ENCODE data around the gene ZKSCAN4.

The ZKSCAN4 gene

DNA sequence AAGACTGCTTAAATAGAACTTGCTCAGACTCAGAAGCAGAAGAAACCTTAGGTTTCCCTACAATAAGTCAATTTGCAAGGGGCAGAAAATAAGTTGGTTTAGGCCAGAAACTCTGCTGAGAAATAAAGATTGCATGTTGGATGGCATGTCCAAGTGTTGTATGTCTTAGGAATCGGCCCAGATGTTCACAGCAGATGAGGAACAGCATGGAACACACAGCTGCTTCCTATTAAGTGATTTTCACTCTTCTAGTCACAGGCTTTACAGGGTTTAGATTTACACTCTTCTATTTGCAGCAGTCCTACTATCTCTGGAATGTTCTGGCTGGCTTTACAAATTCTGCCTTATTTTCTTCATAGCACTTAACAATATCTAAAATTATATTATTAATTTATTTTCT, 3.2 kb downstream of the ZKSCAN4 start:
- no peak for DNase-seq (ENCODE audit: low read depth)

DNA sequence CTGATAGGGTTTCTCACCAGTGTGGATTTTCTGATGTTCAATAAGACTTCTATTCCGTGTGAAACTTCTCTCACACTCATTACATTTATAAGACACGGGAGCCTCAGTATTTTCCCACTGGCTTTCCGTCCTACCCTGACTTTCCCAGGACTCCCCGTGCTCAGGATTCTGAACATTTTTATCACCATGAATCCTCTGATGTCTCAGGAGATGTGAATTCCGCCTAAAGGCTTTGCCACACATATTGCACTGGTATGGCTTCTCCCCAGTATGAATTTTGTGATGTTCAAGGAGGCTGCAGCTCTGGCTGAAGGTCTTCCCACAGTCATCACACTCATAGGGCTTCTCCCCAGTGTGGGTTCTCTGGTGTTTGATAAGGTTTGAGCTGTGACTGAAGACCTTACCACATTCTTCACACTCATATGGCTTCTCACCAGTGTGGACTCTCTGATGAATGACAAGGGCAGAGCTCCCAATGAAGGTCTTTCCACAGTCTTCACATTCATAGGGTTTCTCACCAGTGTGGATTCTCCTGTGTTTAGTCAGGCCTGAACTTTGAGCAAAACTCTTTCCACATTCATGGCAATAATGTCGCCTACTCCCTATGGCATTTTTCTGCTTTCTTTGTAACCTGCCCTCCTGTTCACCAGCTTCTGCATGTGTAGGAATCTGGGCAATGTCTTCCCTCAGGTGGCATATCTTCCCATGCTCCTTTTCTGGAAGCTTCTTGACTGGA, 6.7 kb downstream of the ZKSCAN4 start:
- no peak for DNase-seq (ENCODE audit: low read depth)

DNA sequence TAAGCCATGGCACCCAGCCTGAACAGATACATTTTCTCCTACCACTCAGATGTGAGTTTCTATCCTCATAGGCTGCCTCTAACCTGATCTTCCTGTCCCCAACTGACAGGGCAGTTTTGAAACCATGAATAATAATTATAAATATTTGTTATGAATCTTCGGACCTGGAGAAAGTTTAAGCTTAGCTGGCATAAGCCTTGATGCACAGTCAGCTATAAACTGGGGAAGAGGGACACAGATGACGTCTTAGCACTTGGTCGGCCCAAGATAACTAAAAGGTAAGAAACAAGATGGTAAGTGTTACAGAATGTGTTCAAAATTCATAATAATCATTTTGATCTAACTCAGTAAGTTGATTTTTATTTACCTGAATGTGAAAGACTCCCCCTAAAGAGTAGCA, 8.1 kb downstream of the ZKSCAN4 start:
- DNase-seq (ENCODE audit: low read depth): no peak

DNA sequence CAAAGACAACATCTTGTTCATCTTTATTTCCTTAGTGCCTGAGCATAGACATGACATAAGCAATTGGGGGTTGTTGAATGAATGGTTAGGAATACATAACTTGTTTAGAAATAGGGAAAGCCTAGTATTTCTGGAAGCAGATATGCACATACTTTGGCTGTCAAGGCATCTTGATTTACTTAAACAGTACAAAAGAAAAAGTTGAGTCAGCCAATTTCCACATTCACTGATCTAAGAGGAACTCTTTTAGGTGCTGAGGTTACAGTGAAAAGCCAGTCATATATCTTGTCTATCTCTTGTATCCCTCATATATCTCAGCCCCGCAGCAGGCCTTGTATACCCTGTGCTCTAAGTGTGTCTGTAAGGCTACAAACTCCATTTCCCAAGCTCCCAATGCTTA, 11.6 kb downstream of the ZKSCAN4 start:
- no peak for DNase-seq (ENCODE audit: low read depth)

DNA sequence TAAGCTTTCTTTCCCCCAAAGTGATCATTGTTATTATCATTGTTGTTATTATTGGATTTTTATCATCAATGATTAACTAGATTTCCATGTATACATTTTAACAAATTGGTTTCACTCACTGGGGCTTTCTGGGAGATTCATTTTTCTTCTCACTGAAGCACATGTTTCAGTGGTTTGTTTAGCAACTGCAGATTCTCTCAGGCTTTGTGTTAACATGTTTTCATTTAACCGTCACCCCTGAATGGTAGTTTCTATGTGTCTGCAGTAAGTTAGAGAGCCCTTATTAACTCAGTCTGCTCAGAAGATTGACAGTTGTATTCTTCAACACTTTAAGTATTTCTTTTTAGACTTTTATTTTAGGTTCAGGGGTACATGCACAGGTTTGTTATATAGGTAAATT, 12.4 kb downstream of the ZKSCAN4 start:
- DNase-seq (ENCODE audit: low read depth): no peak

DNA sequence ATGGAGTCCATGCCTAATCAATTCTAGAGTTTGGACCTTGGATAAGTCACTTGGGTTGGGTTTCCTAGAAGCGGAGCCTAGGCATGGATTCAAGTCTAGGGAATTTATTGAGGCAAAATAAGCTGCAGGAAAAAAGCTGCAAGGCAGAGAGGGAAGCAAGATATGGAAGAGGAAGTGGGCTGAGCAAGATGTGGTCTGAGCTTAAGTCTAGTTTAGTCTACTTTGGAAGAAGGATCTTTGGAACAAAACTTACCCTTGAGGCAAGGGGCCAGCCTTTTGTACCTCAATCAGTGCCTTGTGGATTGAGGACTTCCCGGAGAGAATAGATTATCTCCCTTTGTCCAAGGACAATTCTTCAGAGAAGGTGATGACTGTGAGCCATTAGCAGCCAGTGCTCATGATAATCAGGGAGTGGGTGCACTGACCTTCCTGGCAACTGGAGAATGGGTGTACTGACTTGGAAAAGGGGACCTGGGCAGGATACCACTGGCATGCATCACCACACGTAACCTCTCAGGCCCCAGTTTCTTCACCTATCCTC, 16.1 kb downstream of the ZKSCAN4 start:
- DNase-seq (ENCODE audit: low read depth): no peak

DNA sequence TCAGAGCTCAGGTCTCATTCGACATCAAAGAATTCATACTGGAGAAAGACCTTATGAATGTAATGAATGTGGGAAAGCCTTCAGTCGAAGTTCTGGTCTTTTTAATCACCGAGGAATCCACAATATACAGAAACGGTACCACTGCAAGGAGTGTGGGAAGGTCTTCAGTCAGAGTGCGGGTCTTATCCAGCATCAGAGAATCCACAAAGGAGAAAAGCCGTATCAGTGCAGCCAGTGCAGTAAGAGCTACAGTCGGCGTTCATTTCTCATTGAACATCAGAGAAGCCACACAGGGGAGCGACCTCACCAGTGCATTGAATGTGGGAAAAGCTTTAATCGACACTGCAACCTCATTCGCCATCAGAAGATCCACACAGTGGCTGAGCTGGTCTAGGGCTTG, 19.3 kb downstream of the ZKSCAN4 start:
- DNase-seq (ENCODE audit: low read depth): no peak

DNA sequence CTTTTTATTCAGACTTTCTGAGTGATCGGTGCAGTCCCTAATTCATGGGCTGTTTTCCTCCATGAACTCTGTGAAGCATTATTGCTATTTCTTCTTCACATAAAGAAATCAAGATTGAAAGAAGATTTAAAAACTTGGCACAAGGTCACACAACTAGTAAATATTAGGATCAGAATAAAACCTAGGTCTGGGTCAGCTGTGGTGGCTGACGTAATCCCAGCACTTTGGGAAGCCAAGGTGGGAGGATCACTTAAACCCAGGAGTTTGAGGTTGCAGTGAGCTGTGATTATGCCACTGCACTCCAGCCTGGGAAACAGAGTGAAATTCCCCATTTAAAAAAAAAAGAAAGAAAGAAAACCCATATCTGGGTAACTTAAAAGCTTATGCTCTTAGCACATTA, 25.6 kb downstream of the ZKSCAN4 start:
- no peak for DNase-seq (ENCODE audit: low read depth)

DNA sequence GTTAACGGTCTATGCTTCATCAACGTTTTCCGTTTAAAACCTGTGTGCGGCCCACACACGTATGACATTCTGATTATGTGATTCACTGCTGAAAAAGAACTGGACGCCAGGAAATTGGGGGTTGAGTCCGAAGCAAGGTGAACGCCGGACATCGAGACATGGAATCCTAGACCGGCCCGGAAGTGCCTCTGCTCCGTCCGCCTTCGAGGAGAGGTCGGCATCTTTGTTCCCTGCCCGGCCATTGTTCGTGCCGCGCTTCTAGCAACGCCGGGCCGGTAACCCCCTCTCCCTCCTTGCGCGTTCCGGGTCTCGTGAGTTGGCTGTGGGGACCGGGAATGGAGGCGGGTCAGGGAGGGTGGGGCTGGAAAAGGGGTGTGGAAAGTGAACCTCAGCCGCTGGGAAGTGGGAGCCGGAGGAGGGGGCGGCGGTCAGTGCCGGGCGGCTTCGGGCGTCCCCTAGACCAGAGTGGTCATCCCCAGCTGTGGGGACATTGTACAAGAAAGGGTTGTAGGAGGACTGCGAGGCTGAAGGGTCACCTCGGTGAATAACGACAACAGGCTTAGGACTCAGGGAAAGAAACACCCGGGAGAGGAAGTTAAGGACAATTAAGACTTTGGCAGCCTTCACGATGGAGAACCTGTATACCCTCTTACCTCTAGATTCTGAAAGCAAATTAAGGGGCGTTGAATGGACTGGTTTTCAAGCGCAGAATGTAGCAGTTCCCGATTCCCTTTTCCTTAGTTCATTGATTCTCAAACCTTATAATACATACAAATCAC, 26.8 kb downstream of the ZKSCAN4 start, which contains the start of gene ZSCAN9:
Gene ZSCAN9, plus strand, starts transcription at position 220 of the 779 bp plus-strand sequence. CDS start 1,810 bp downstream, outside the sequence.
- no peak for DNase-seq (ENCODE audit: low read depth)

DNA sequence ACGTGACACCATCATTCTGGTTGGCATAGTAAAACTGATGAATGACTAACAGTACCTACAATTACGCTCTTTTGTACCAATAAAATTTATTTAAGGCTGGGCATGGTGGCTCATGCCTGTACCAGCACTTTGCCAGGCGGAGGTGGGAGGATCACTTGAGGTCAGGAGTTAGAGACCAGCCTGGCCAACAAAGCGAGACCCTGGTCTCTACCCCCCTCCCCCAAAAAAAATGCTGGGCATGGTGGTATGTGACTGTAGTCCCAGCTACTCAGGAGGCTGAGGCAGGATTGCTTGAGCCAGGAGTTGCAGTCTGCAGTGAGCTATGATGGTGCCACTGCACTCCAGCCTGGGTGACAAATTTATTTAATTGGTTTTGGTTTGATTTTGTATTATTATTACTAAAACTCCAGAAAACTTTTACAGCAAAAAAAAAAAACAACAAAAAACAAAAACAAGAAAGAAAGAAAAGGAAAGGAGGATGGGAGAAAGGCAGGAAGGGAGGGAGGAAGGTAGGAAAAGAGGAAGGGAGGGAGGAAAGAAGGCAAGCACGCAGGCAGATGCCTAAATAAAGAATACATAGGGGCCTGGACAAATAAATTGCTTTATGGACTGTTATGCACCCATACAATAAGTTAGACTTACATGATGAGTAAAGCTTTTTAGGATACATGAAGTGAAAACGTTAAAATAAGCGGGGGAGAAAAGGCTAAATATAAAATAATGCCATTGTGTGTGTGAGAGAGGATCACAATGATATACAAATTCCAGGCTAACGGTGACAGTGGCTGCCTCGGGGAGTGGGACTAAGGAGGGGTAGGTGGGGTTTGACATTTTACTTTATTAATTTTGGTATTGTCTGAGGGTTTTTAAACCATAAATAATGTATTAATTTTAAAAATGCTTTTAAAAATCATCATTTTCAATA, 27.7 kb downstream of the ZKSCAN4 start:
- no peak for DNase-seq (ENCODE audit: low read depth)

DNA sequence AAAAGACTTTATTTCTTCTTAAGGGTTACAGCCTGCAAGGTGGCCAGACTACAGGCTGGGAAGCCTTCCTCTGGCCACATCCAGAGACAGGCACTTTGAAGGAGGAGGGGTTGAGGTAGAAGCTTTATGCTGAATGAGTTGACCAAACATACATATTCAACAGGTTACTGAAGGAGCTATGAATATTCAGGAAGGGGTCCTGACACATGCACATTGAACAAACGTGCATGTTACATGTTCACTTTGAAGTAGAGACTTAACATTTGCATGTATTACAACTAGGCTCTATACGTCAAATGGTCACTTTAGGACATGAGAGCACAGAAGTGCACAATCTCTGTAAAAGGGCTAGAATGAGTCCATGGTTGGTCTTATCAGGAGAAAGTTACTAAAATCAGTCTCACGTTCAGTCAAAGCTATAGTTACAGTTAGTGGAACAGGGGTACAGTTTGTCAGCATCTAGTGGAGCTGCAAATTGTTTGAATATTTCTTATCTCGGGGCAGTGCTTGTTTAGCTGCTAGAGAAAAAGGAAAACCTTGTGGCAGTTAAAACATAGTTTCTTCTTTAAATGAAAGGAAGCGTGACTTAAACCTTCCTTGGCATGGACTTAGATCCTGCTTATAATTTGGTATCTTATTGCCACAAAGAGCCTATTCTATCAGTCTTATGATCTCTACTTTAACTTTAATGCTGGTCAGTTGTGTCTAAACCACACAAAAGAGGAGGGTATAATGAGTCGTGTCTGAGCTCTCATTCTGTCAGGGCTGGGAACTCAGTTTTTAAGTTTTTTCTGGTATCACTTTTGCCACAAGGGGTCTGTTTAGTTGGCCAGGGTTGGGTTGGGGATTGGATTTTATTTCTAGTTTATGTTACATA, 31.6 kb downstream of the ZKSCAN4 start:
- no peak for DNase-seq (ENCODE audit: low read depth)

DNA sequence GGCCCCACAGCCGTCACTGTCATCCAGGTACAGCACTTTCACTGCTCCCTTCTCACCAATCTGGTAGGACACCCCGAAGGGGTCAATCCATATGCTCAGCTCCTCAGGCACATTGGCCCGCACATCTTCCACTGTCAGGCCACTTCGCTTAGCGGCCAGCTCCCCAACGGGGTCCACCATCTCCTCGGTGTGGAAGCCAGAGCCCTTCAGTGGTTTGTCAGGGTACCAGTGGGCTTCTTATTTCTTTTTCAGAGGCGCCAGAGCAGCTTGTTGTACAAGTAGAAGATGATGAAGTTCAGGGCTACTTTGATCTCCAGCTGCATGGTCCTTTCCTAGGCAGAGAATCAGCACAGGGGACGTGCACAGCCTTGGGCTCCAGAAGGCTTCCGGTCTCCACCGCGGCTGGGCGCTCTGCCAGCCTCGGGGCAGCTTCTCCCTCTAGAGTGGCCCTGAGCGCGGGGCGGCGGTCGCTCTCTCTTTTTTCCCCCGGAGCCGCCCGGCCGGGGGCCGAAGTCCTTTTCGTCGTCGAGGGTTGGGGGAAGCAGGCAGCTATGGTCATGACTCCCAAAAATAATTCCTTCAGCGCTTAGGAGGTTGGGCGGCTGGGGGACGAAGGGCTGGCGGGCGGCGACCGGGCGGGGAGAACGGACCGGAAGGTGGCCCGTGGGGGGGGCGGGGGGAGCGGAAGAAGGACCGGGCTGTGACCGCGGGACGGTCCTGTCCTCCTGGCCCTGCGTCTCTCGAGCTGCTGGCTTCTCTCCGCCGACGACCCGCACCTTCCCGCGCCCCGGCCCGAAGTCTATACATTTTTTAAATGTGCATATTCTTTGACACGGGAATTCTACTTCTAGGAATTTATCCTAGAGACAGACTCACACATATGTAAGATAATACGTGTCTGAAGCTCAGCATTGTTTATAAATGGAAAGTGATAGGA, 33.5 kb downstream of the ZKSCAN4 start:
- peak; percentile 23 for DNase-seq (ENCODE audit: low read depth)

DNA sequence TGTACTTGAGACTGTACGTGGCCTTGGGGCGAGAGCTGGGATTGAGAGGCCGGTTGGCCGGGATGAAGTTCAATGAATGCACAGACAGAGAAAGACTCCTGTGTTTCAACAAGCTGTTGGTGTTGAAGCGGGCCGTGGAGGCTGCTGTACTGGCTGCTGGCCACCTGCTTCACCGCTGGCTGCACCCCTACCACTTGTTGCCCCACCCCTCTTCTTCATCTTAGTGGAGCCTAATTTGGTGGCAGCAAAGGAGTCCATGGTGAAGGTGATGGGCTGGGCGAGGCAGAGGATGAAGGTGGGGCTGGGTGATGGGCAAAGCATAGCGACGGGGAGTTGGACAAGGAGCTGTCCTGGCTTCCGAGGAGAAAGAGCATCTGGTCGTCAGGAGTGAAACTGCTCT, 34.2 kb downstream of the ZKSCAN4 start:
- DNase-seq (ENCODE audit: low read depth): no peak

DNA sequence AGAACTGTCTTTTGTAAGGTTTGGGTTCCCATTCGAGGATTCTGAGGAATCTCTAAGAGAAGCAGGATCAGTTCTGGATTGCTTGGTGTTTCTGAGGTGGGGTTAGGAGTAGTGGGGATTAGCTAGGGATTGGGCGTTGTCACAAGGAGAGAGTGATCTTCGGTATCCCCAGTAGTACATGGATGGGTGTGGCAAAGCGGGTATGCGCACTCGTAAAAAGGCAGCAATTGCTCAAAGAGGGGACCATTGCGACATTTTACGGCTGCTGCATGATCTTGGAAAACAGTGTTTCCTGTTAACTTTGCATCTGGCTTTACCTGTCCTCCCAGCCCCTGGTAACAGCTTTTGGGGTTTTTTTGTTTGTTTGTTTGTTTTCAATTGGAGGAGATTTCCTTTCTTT, 36.6 kb downstream of the ZKSCAN4 start:
- no peak for DNase-seq (ENCODE audit: low read depth)

DNA sequence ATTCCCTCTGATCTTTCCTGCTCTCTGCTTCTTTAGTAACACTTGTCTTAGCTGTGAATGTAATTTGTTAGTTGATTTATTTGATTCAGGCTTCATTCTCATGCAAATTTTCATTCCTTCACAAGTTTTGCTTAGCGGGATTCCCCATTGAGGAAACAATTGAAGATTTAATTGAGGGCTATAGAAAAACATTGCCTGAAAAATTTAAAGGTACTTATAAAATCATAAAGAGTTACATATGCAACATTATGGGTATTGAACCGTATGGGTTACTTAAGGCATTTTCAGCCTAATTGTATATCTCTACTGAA, 38.9 kb downstream of the ZKSCAN4 start:
- no peak for DNase-seq (ENCODE audit: low read depth)

DNA sequence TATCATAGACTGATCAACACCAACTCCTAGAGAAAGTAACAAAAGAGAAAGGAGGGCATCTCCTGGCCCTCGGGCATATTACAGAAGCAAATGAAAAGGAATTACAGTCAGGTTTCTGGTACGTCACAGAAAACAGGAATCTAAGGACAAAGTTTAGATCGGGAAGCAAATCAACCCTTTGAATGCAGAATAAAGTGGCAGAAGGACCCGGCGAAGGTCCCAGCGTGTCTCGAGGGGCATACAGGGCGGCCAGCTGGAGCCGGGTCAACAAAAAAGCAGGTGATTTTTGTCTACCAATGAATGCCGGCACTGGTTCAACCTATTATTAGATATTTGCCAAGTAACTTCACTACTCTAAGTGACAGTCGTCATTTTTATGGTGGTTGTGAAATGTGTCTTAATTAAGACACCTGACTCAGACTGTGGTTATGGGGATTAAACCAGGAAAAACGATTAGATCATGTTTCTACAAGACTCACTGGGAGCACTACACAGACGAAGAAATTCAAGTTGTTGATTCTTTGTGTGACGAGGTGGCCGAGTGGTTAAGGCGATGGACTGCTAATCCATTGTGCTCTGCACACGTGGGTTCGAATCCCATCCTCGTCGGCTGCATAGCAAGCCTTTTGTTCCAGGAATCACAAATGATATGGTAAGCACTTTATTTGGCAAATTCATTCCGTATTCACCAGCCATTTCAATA, 39.4 kb downstream of the ZKSCAN4 start:
- DNase-seq (ENCODE audit: low read depth): peak; percentile 52

DNA sequence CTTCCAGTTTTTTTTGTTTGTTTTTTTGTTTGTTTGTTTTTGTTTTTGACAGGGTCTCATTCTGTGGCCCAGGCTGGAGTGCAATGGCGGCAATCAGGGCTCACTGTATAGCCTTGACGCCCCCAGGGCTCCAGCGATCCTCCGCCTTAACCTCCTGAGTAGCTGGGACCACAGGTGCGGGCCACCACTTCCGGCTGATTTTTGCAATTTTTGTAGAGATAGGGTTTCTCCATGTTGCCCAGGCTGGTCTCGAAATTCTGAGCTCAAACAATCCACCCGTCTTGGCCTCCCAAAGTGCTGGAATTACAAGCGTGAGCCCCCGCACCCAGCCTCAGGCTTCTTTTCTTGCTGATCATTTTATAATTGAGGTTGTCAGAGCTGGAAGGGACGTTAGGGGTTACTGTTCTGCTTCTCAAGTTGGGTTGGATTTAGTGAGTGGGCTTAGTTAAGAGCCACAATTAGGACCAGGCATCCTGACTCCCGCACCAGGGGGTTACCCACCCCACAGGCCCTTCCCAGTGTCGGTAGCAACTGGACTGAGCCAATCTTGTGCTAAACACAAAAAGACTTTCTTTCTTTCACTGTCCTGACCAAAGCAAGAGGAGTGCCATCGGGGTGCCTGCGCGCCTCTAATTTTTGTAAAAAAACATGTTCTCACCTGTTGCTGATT, 40.1 kb downstream of the ZKSCAN4 start:
- DNase-seq (ENCODE audit: low read depth): no peak

DNA sequence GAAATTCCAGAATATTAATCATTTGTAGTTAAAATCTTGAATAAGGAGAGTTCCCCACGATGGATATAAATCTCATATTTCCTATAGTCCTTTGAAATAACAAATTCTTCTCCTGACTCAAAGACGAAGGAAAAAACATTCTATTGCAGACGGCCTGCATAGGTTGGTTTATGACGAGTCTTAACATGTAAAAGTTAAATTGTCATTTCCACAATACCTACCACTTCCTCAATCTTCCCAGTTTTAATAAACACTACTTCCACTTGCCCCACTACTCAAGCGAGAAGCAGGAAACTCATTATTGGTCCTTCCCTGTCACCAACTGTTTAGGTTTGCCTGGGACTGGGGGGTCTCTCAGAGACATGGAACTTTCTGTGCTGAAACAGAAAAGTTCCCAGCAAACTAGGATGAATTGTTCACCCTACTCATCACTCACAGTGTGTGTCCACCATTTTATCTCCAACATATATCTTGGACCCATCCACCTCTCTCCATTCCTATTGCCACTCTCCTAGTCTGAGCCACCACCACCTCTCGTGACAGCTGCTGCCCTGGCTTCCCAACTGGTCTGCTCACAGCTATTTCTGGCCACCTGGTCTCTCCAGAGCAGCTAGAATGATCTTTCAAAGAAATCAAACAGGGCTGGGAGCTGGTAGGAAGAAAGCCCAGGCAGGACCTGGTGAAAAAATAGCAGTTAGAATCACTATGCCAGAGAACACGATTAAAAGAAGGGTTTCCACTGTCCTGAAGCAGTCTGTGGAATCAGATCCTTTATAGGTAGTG, 42.1 kb downstream of the ZKSCAN4 start:
- DNase-seq (ENCODE audit: low read depth): no peak

All from stimulated activated CD8-positive, alpha-beta memory T cell treated with anti-CD3 and anti-CD28 coated beads, Interleukin-15, amount 100 ng/mL, for 24 hours (primary cell).